Endothelial cell of umbilical vein (primary cell): Measurements from ENCODE around the gene ZBTB46.

Experiments used
- CTCF ChIP-seq, 2 donors: IDR thresholded peaks; 1 replicate in 1 of 2; 2 replicates in 1 of 2; pipeline ENCODE4 v1.5.1; 2011; ENCODE audit warnings: low read length in 2 of 2, mild to moderate bottlenecking in 2 of 2, moderate library complexity in 2 of 2, control low read depth in 1 of 2, inconsistent platforms in 1 of 2, low read depth in 1 of 2; ENCODE audit not compliant: insufficient read depth in 1 of 2; ENCODE audit errors: extremely low read depth in 1 of 2
- MAX ChIP-seq: IDR thresholded peaks from 2 replicates; pipeline ENCODE4 v1.6.1; 2011; ENCODE audit not compliant: insufficient read depth, insufficient read length

- no peak for TF ChIP-seq MAX
- TF ChIP-seq CTCF (IDR thresholded peaks at IDR 0.05; ENCODE audit: extremely low read depth in 1 of 2, insufficient read depth in 1 of 2, low read depth in 1 of 2, low read length in 2 of 2) = no peak
These were observed 126.3 kb downstream of the ZBTB46 start for GRCh38 chr20:63704749-63705117.
